Measurements from ENCODE around the gene SH2D1B.

DNA sequence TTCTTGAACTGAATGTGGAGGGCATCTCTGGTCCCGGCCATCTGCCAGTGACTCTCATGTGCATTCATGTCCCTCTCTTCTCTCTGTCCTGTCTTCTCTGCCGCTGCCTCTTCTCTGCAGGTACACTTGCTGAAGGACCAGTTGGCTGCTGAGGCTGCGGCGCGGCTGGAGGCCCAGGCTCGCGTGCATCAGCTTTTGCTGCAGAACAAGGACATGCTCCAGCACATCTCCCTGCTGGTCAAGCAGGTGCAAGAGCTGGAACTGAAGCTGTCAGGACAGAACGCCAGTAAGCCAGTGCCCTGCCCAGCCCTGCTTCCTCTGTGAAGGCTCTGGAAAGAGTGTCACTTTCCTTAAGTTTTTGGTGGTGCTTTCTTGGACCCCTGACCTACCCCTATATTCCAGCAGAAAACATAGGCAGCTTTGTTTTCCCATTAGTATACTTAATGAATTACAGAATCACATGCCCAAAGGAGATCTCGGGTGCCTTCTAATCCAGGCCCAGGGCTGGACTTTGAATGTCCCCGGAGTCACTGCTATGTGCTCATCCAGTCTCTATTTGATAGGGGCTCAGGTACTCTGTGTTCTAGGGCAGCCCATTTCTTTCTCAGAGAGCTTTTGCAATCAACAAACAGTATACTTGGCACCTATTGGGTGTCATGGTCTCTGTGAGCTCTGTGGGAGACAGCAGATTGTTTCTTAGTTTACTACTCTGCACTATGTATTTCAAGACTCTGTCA is 46.5 kb downstream of the SH2D1B start:
- TF ChIP-seq, protein P1, sequence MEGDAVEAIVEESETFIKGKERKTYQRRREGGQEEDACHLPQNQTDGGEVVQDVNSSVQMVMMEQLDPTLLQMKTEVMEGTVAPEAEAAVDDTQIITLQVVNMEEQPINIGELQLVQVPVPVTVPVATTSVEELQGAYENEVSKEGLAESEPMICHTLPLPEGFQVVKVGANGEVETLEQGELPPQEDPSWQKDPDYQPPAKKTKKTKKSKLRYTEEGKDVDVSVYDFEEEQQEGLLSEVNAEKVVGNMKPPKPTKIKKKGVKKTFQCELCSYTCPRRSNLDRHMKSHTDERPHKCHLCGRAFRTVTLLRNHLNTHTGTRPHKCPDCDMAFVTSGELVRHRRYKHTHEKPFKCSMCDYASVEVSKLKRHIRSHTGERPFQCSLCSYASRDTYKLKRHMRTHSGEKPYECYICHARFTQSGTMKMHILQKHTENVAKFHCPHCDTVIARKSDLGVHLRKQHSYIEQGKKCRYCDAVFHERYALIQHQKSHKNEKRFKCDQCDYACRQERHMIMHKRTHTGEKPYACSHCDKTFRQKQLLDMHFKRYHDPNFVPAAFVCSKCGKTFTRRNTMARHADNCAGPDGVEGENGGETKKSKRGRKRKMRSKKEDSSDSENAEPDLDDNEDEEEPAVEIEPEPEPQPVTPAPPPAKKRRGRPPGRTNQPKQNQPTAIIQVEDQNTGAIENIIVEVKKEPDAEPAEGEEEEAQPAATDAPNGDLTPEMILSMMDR (IDR thresholded peaks at IDR 0.05 in 2 of 3, conservative IDR thresholded peaks at IDR 0.05 in 1 of 3; ENCODE audit: insufficient read depth in 2 of 3, low read depth in 1 of 3, low read length in 3 of 3): no peak
- TF ChIP-seq, protein P2, sequence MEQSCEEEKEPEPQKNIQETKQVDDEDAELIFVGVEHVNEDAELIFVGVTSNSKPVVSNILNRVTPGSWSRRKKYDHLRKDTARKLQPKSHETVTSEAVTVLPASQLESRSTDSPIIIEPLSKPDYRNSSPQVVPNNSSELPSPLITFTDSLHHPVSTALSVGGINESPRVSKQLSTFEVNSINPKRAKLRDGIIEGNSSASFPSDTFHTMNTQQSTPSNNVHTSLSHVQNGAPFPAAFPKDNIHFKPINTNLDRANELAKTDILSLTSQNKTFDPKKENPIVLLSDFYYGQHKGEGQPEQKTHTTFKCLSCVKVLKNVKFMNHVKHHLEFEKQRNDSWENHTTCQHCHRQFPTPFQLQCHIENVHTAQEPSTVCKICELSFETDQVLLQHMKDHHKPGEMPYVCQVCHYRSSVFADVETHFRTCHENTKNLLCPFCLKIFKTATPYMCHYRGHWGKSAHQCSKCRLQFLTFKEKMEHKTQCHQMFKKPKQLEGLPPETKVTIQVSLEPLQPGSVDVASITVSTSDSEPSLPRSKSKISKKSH (CRISPR knock-in tag; IDR thresholded peaks at IDR 0.05): no peak
- TF ChIP-seq ZNF668 (CRISPR knock-in tag; IDR thresholded peaks at IDR 0.05) (no peak), PATZ1 (CRISPR knock-in tag; IDR thresholded peaks at IDR 0.05; ENCODE audit: borderline replicate concordance) (no peak)
- TF ChIP-seq, protein P3, sequence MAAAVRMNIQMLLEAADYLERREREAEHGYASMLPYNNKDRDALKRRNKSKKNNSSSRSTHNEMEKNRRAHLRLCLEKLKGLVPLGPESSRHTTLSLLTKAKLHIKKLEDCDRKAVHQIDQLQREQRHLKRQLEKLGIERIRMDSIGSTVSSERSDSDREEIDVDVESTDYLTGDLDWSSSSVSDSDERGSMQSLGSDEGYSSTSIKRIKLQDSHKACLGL (CRISPR knock-in tag; IDR thresholded peaks at IDR 0.05; ENCODE audit: borderline replicate concordance, poor library complexity, severe bottlenecking): no peak
- TF ChIP-seq, protein P4, sequence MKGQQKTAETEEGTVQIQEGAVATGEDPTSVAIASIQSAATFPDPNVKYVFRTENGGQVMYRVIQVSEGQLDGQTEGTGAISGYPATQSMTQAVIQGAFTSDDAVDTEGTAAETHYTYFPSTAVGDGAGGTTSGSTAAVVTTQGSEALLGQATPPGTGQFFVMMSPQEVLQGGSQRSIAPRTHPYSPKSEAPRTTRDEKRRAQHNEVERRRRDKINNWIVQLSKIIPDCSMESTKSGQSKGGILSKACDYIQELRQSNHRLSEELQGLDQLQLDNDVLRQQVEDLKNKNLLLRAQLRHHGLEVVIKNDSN (CRISPR knock-in tag; IDR thresholded peaks at IDR 0.05): no peak
- TF ChIP-seq, protein P5, sequence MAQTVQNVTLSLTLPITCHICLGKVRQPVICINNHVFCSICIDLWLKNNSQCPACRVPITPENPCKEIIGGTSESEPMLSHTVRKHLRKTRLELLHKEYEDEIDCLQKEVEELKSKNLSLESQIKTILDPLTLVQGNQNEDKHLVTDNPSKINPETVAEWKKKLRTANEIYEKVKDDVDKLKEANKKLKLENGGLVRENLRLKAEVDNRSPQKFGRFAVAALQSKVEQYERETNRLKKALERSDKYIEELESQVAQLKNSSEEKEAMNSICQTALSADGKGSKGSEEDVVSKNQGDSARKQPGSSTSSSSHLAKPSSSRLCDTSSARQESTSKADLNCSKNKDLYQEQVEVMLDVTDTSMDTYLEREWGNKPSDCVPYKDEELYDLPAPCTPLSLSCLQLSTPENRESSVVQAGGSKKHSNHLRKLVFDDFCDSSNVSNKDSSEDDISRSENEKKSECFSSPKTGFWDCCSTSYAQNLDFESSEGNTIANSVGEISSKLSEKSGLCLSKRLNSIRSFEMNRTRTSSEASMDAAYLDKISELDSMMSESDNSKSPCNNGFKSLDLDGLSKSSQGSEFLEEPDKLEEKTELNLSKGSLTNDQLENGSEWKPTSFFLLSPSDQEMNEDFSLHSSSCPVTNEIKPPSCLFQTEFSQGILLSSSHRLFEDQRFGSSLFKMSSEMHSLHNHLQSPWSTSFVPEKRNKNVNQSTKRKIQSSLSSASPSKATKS (CRISPR knock-in tag; IDR thresholded peaks at IDR 0.05): no peak
